A673 (cell line): ENCODE data around the gene AFF1. TPM values are rescaled to one million over a fixed set of nuclear protein-coding genes. Genes with fewer than 3 reads are reported as not detected.

Source experiments
- Bru-seq: library from RNA; stranded (reverse); fragments of 400-500 nt; gene quantifications from one replicate; lab custom pipeline; 2021; lab: Mats Ljungman, UMichigan
- BruChase-seq, 2 experiments: library from RNA; stranded (reverse); fragments of 400-500 nt; gene quantifications; one replicate each; lab custom pipeline; 2021; lab: Mats Ljungman, UMichigan
- BruUV-seq: library from RNA; stranded (reverse); fragments of 400-500 nt; replicated peaks from 2 replicates; lab custom pipeline; 2021; lab: Mats Ljungman, UMichigan
- CTCF ChIA-PET: fragments of 300-600 bp; sonication (Branson Sonifier 250); formaldehyde crosslinking; loops from one replicate; lab custom pipeline; 2022; ENCODE audit warnings: antibody characterized with exemption; lab: Charles Lee
- POLR2A ChIA-PET: fragments of 300-600 bp; sonication (Branson Sonifier 250); formaldehyde crosslinking; loops from one replicate; lab custom pipeline; 2022; ENCODE audit warnings: antibody characterized with exemption; ENCODE audit not compliant: low non-redundant PET; lab: Charles Lee
- DNase-seq: peaks from one replicate; pipeline ENCODE4 v3.0.0-alpha.2; 2015; ENCODE audit warnings: low spot score
- H3K27ac ChIP-seq: fragments of 200-600 bp; sonication (generic); 2 replicates; pipeline ENCODE4 v1.5.1; 2016; ENCODE audit warnings: mixed run types, low read depth, mild to moderate bottlenecking, mixed read lengths, antibody characterized with exemption, low read length; ENCODE audit not compliant: poor library complexity, severe bottlenecking
- H3K27me3 ChIP-seq: fragments of 200-600 bp; sonication (generic); replicated peaks from 2 replicates; pipeline ENCODE4 v1.6.1; 2017; ENCODE audit warnings: mixed run types, low read depth, mild to moderate bottlenecking, mixed read lengths, antibody characterized with exemption, low read length; ENCODE audit not compliant: insufficient read depth, poor library complexity
- H3K36me3 ChIP-seq: fragments of 200-600 bp; sonication (generic); 2 replicates; pipeline ENCODE4 v1.6.1; 2016; ENCODE audit warnings: mixed run types, mild to moderate bottlenecking, mixed read lengths, antibody characterized with exemption, low read length; ENCODE audit not compliant: insufficient read depth, poor library complexity, severe bottlenecking
- H3K4me1 ChIP-seq: fragments of 200-600 bp; sonication (generic); 2 replicates; pipeline ENCODE4 v1.6.1; 2017; ENCODE audit warnings: mixed run types, mild to moderate bottlenecking, mixed read lengths, antibody characterized with exemption, low read length; ENCODE audit not compliant: insufficient read depth, poor library complexity, severe bottlenecking
- H3K4me3 ChIP-seq: fragments of 200-600 bp; sonication (generic); 2 replicates; pipeline ENCODE4 v1.5.1; 2016; ENCODE audit warnings: low read depth, mixed run types, mild to moderate bottlenecking, mixed read lengths, low read length; ENCODE audit not compliant: poor library complexity, severe bottlenecking
- H3K9me3 ChIP-seq: fragments of 200-600 bp; sonication (generic); 2 replicates; pipeline ENCODE4 v1.6.1; 2016; ENCODE audit warnings: mixed run types, low read depth, mild to moderate bottlenecking, mixed read lengths, antibody characterized with exemption, low read length; ENCODE audit not compliant: poor library complexity, severe bottlenecking
- CTCF ChIP-seq: fragments of 300-800, 200-600 bp; sonication (generic); conservative IDR thresholded peaks from 2 replicates; pipeline ENCODE4 v1.5.1; 2017; ENCODE audit warnings: low read depth, mild to moderate bottlenecking, antibody characterized with exemption, low read length, moderate library complexity, mixed read lengths
- EZH2 ChIP-seq: fragments of 200-600 bp; sonication (generic); IDR thresholded peaks from 2 replicates; pipeline ENCODE4 v1.6.1; 2017; ENCODE audit warnings: borderline replicate concordance, low read depth, mild to moderate bottlenecking, mixed read lengths, antibody characterized with exemption, low read length; ENCODE audit not compliant: poor library complexity, severe bottlenecking
- intact Hi-C: fragments of 100-400 bp; cut with micrococcal nuclease; formaldehyde crosslinking; loops from one replicate; pipeline ENCODE4 v1.10.0; 2022; ENCODE audit not compliant: unreplicated experiment
- long read RNA-seq: library from polyadenylated mRNA; stranded (forward); transcript quantifications from one replicate; pipeline ENCODE4 v2.0.0, GENCODE V29; 2022
- total RNA-seq: library from RNA; stranded (reverse); gene quantifications from 2 replicates; pipeline ENCODE4 v1.2.3, GENCODE V29; 2021

Gene AFF1
- total RNA-seq (60.1 and 65.4 TPM in 2 replicates), Bru-seq, nascent RNA (percentile 91 among the genes with signal in this experiment), BruChase-seq, experiment 1, labeled RNA remaining after a 2-hour chase (percentile 88 among the genes with signal in this experiment), BruChase-seq, experiment 2, labeled RNA remaining after a 6-hour chase (percentile 87 among the genes with signal in this experiment)
- long read RNA-seq, partial matches to known transcripts: 2 of 12 reads
- long read RNA-seq, other reads (novel, unspliced or antisense): 10 of 12 reads

GRCh38 chr4:86934771-86935565 lies at the start of gene AFF1:
Gene AFF1 (plus strand): TSS chr4:86935011. CDS start chr4:86948534, 13,523 bp downstream.
- DNase-seq: peak; percentile 87
- no peaks in the 10 kb centered on the region for H3K36me3 ChIP-seq
- no peaks in the 10 kb centered on the region for H3K27me3 ChIP-seq
- BruUV-seq: no TSS peak
- intact Hi-C loops: loop anchor here (5.0 kb wide), 1 partner anchor 72 kb away; no protein-coding TSS in a partner anchor
- H3K4me3 ChIP-seq: peak within 1 kb of the TSS; percentile 88
- CTCF ChIA-PET: interaction anchor here (0.6 to 1.4 kb wide), 2 partner anchors 12 to 104 kb away, joined by 3 to 4 read pairs; no protein-coding TSS in a partner anchor
- peaks cover 6% of the 10 kb centered on the region for H3K4me1 ChIP-seq
- POLR2A ChIA-PET: interaction anchor here (0.5 to 0.7 kb wide), 3 partner anchors 10 to 1452 kb away, joined by 3 to 4 read pairs (median 3); no protein-coding TSS in a partner anchor
- H3K27ac ChIP-seq: peak within 1 kb of the TSS; percentile 78
- TF ChIP-seq EZH2: no peak
- TF ChIP-seq CTCF: peak; percentile 24; the same call in 1 of the 2 replicates
- H3K9me3 ChIP-seq: no peaks in the 10 kb centered on the region

- POLR2A ChIA-PET: no interaction called here
- CTCF ChIA-PET: no interaction called here
Observed at GRCh38 chr4:86890790-86891189, 44.0 kb upstream of the AFF1 start.

More at GRCh38 chr4:86890790-86891189, 44.0 kb upstream of the AFF1 start:
- H3K27ac ChIP-seq: no peak overlapping the region
- no TSS peak for BruUV-seq
- H3K4me3 ChIP-seq: peak overlapping the region; percentile 60
- no peaks in the 10 kb centered on the region for H3K27me3 ChIP-seq
- DNase-seq: peak; percentile 19
- TF ChIP-seq CTCF (no peak), EZH2 (no peak)
- H3K36me3 ChIP-seq: no peaks in the 10 kb centered on the region
- H3K4me1 ChIP-seq: peaks cover 14% of the 10 kb centered on the region
- intact Hi-C loops: loop anchor here (5.0 kb wide), 1 partner anchor 293 kb away; no protein-coding TSS in a partner anchor
- H3K9me3 ChIP-seq: no peaks in the 10 kb centered on the region
